ENCODE data around the gene RNF38.

Gene RNF38

DNA sequence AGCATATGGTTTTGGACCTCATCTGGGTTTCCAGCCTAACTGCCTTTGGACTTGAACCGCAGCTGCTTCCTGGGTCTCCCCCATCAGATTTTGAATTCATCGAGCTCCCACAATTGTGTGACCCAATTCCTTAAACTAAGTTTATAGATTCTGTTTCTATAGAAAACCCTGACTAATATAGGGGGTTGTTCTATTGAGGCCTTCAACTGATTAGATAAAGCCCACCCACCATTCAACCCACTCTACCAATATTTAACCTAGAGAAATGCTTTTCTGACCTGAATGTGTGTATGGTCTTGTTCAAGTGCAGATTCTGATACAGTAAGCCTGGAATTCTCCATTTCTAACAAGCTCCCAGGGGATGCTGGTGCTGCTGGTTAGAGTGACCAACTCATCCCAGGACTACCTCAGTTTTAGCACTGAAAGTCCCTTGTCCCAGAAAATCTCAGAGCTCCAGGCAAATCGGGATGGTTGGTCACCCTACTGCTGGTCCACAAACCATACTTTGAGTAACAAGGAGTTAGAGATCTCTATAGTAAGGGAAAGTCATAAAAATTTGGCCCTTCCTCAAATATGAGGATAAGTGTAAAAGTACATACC lies 110.1 kb downstream of the RNF38 start:
- no peak for DNase-seq

DNA sequence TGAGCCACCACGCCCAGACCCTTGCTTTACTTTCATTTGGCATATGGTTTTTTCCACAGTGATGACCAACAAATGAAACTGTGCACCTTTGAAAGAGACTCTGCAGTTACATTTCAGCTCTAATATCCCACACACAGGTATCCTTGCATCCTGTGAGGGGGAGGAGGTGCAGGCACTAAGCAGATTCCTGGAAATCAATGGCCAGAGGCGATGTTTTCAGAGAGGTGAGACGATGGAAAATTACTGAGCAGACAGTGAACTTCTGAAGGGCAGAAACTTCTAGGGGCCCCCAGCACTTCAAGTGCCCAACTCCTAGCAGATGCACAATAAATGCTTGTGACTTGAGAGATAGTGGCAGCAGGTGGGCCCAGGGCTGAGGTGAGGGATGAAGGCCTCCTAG lies 112.0 kb downstream of the RNF38 start:
- no peak for DNase-seq
